ACC112 (cell line): Measurements from ENCODE around the gene CHRM1.

ENCODE experiments used
- H2AFZ ChIP-seq: fragments of 200-600 bp; sonication (generic); one replicate; pipeline ENCODE4 v1.6.0; 2017; ENCODE audit warnings: antibody characterized with exemption, low read length; ENCODE audit not compliant: unreplicated experiment
- H3K27ac ChIP-seq: fragments of 200-600 bp; sonication (generic); 2 replicates; pipeline ENCODE4 v1.5.1; 2014; ENCODE audit warnings: low read depth, mild to moderate bottlenecking, antibody characterized with exemption, low read length, moderate library complexity
- H3K27me3 ChIP-seq: fragments of 200-600 bp; sonication (generic); 2 replicates; pipeline ENCODE4 v1.6.1; 2014; ENCODE audit warnings: mild to moderate bottlenecking, antibody characterized with exemption, low read length, moderate library complexity, mixed read lengths; ENCODE audit not compliant: insufficient read depth
- H3K36me3 ChIP-seq: fragments of 200-600 bp; sonication (generic); 2 replicates; pipeline ENCODE4 v1.6.1; 2016; ENCODE audit warnings: mild to moderate bottlenecking, antibody characterized with exemption, low read length, moderate library complexity, mixed read lengths; ENCODE audit not compliant: insufficient read depth
- H3K4me1 ChIP-seq: fragments of 200-600 bp; sonication (generic); one replicate; pipeline ENCODE4 v1.6.1; 2016; ENCODE audit warnings: low read length, mixed read lengths; ENCODE audit not compliant: insufficient read depth, unreplicated experiment, control insufficient read depth
- H3K4me3 ChIP-seq: fragments of 200-600 bp; sonication (generic); 2 replicates; pipeline ENCODE4 v1.5.1; 2014; ENCODE audit warnings: mild to moderate bottlenecking, low read depth, low read length
- H3K79me2 ChIP-seq: fragments of 200-600 bp; sonication (generic); one replicate; pipeline ENCODE4 v1.6.0; 2016; ENCODE audit warnings: low read length; ENCODE audit not compliant: control insufficient read depth, unreplicated experiment, insufficient read depth

CHRM1 gene

GRCh38 chr11:62917906-62918502, 3.2 kb downstream of the CHRM1 start:
- no peak overlapping the region for H2AFZ ChIP-seq
- H3K27ac ChIP-seq = no peak overlapping the region
- H3K4me1 ChIP-seq = peaks cover 10% of the 10 kb centered on the region
- no peak overlapping the region for H3K4me3 ChIP-seq
- H3K79me2 ChIP-seq = no peaks in the 10 kb centered on the region
- no peaks in the 10 kb centered on the region for H3K36me3 ChIP-seq
- H3K27me3 ChIP-seq = peaks cover 13% of the 10 kb centered on the region

GRCh38 chr11:62914416-62914815, 6.7 kb downstream of the CHRM1 start:
- H3K27ac ChIP-seq = no peak overlapping the region
- no peaks in the 10 kb centered on the region for H3K27me3 ChIP-seq
- no peaks in the 10 kb centered on the region for H3K36me3 ChIP-seq
- H2AFZ ChIP-seq = no peak overlapping the region
- no peaks in the 10 kb centered on the region for H3K4me1 ChIP-seq
- no peaks in the 10 kb centered on the region for H3K79me2 ChIP-seq
- no peak overlapping the region for H3K4me3 ChIP-seq

- H3K27me3 ChIP-seq = no peaks in the 10 kb centered on the region
- no peaks in the 10 kb centered on the region for H3K36me3 ChIP-seq
- no peak overlapping the region for H3K27ac ChIP-seq
- H2AFZ ChIP-seq = no peak overlapping the region
- H3K79me2 ChIP-seq = no peaks in the 10 kb centered on the region
- no peak overlapping the region for H3K4me3 ChIP-seq
- no peaks in the 10 kb centered on the region for H3K4me1 ChIP-seq
Observed at GRCh38 chr11:62912268-62912667, 8.9 kb downstream of the CHRM1 start.

GRCh38 chr11:62911137-62912130, 9.7 kb downstream of the CHRM1 start:
- Histone ChIP-seq H3K27me3 (no peaks in the 10 kb centered on the region), H2AFZ (no peak overlapping the region), H3K36me3 (no peaks in the 10 kb centered on the region), H3K27ac (no peak overlapping the region), H3K4me3 (no peak overlapping the region), H3K4me1 (no peaks in the 10 kb centered on the region), H3K79me2 (no peaks in the 10 kb centered on the region)

- Histone ChIP-seq H3K27ac (no peak overlapping the region), H3K4me3 (no peak overlapping the region), H3K79me2 (no peaks in the 10 kb centered on the region), H3K36me3 (no peaks in the 10 kb centered on the region), H2AFZ (no peak overlapping the region), H3K27me3 (no peaks in the 10 kb centered on the region), H3K4me1 (peaks cover 5% of the 10 kb centered on the region)
Observed at GRCh38 chr11:62910141-62910882, 10.9 kb downstream of the CHRM1 start.

- Histone ChIP-seq H2AFZ (peak overlapping the region; percentile 64), H3K36me3 (no peaks in the 10 kb centered on the region), H3K27me3 (no peaks in the 10 kb centered on the region), H3K4me3 (no peak overlapping the region), H3K27ac (no peak overlapping the region), H3K79me2 (no peaks in the 10 kb centered on the region), H3K4me1 (peaks cover 5% of the 10 kb centered on the region)
Observed at GRCh38 chr11:62909107-62909894, 11.9 kb downstream of the CHRM1 start.

- Histone ChIP-seq H3K4me3 (no peak overlapping the region), H3K79me2 (no peaks in the 10 kb centered on the region), H3K27ac (no peak overlapping the region), H3K36me3 (no peaks in the 10 kb centered on the region), H2AFZ (no peak overlapping the region), H3K27me3 (no peaks in the 10 kb centered on the region), H3K4me1 (peaks cover 5% of the 10 kb centered on the region)
Observed at GRCh38 chr11:62908468-62909072, 12.6 kb downstream of the CHRM1 start.

GRCh38 chr11:62905927-62906531, 15.1 kb downstream of the CHRM1 start:
- peak overlapping the region; percentile 41 for H3K4me3 ChIP-seq
- H2AFZ ChIP-seq = peak overlapping the region; percentile 80
- H3K79me2 ChIP-seq = no peaks in the 10 kb centered on the region
- H3K27me3 ChIP-seq = no peaks in the 10 kb centered on the region
- H3K27ac ChIP-seq = no peak overlapping the region
- no peaks in the 10 kb centered on the region for H3K36me3 ChIP-seq
- H3K4me1 ChIP-seq = peaks cover 14% of the 10 kb centered on the region

GRCh38 chr11:62905296-62905695, 15.9 kb downstream of the CHRM1 start:
- Histone ChIP-seq H3K4me3 (peak overlapping the region; percentile 41), H3K79me2 (no peaks in the 10 kb centered on the region), H3K4me1 (peaks cover 14% of the 10 kb centered on the region), H2AFZ (peak overlapping the region; percentile 80), H3K27me3 (no peaks in the 10 kb centered on the region), H3K36me3 (no peaks in the 10 kb centered on the region), H3K27ac (no peak overlapping the region)
